H9 (cell line): Measurements from ENCODE around the gene TNRC18. TPM values are rescaled to one million over a fixed set of nuclear protein-coding genes. Genes with fewer than 3 reads are reported as not detected.

Source experiments
- DNase-seq: peaks from one replicate; pipeline ENCODE4 v3.0.0-alpha.2; 2017
- H2AFZ ChIP-seq: one replicate; pipeline ENCODE4 v1.6.1; 2013; ENCODE audit warnings: mild to moderate bottlenecking, low read length, control low read depth, moderate library complexity
- H2AK5ac ChIP-seq: 2 replicates; pipeline ENCODE4 v1.6.1; 2013; ENCODE audit warnings: low read length, control low read depth, mixed read lengths; ENCODE audit not compliant: insufficient read length
- H2BK120ac ChIP-seq: one replicate; pipeline ENCODE4 v1.6.1; 2013; ENCODE audit warnings: low read depth, mild to moderate bottlenecking, low read length, control low read depth, inconsistent platforms; ENCODE audit not compliant: poor library complexity, severe bottlenecking
- H2BK12ac ChIP-seq: 2 replicates; pipeline ENCODE4 v1.6.1; 2013; ENCODE audit warnings: low read length, control low read depth, mixed read lengths, low read depth; ENCODE audit not compliant: insufficient read length
- H2BK15ac ChIP-seq: 2 replicates; pipeline ENCODE4 v1.6.1; 2013; ENCODE audit warnings: low read depth, low read length, control low read depth
- H2BK20ac ChIP-seq: one replicate; pipeline ENCODE4 v1.6.1; 2013; ENCODE audit warnings: low read depth, mild to moderate bottlenecking, low read length, control low read depth, inconsistent platforms; ENCODE audit not compliant: poor library complexity, severe bottlenecking
- H2BK5ac ChIP-seq: 2 replicates; pipeline ENCODE4 v1.6.1; 2013; ENCODE audit warnings: low read length, control low read depth, mixed read lengths; ENCODE audit not compliant: insufficient read length
- H3K14ac ChIP-seq: 2 replicates; pipeline ENCODE4 v1.6.1; 2013; ENCODE audit warnings: low read length, control low read depth; ENCODE audit not compliant: insufficient read depth
- H3K18ac ChIP-seq: 2 replicates; pipeline ENCODE4 v1.6.1; 2013; ENCODE audit warnings: low read depth, mild to moderate bottlenecking, mixed read lengths, low read length, control low read depth; ENCODE audit not compliant: insufficient read length
- H3K23ac ChIP-seq: 2 replicates; pipeline ENCODE4 v1.6.1; 2013; ENCODE audit warnings: low read length, control low read depth, mixed read lengths, low read depth; ENCODE audit not compliant: insufficient read length
- H3K23me2 ChIP-seq: 2 replicates; pipeline ENCODE4 v1.6.1; 2013; ENCODE audit warnings: low read depth, mild to moderate bottlenecking, mixed read lengths, low read length, control low read depth; ENCODE audit not compliant: insufficient read length, poor library complexity, severe bottlenecking
- H3K27ac ChIP-seq: 2 replicates; pipeline ENCODE4 v1.5.1; 2013; ENCODE audit warnings: low read length, control low read depth, mixed read lengths, low read depth; ENCODE audit not compliant: insufficient read length
- H3K27me3 ChIP-seq: 2 replicates; pipeline ENCODE4 v1.6.1; 2013; ENCODE audit warnings: low read length, control low read depth, inconsistent platforms; ENCODE audit not compliant: insufficient read depth
- H3K4ac ChIP-seq: 2 replicates; pipeline ENCODE4 v1.6.1; 2013; ENCODE audit warnings: low read depth, mild to moderate bottlenecking, control low read depth, inconsistent platforms, low read length, moderate library complexity
- H3K4me1 ChIP-seq: 2 replicates; pipeline ENCODE4 v1.6.1; 2013; ENCODE audit warnings: low read length, control low read depth, inconsistent platforms; ENCODE audit not compliant: insufficient read depth
- H3K4me2 ChIP-seq: 2 replicates; pipeline ENCODE4 v1.6.1; 2013; ENCODE audit warnings: low read length, control low read depth, mixed read lengths; ENCODE audit not compliant: insufficient read length, insufficient read depth
- H3K56ac ChIP-seq: 2 replicates; pipeline ENCODE4 v1.6.1; 2013; ENCODE audit warnings: low read depth, mild to moderate bottlenecking, mixed read lengths, low read length, control low read depth; ENCODE audit not compliant: insufficient read length
- H3K79me1 ChIP-seq: 2 replicates; pipeline ENCODE4 v1.6.1; 2013; ENCODE audit warnings: low read depth, mild to moderate bottlenecking, moderate library complexity, low read length, control low read depth, inconsistent platforms; ENCODE audit not compliant: insufficient read depth, poor library complexity, severe bottlenecking
- H3K79me2 ChIP-seq: 2 replicates; pipeline ENCODE4 v1.6.1; 2013; ENCODE audit warnings: low read length, control low read depth, inconsistent platforms; ENCODE audit not compliant: insufficient read depth
- H3K9ac ChIP-seq: 2 replicates; pipeline ENCODE4 v1.6.1; 2013; ENCODE audit warnings: low read length, control low read depth, mixed read lengths; ENCODE audit not compliant: insufficient read length; ENCODE audit errors: extremely low read depth
- H3K9me3 ChIP-seq: one replicate; pipeline ENCODE4 v1.6.1; 2013; ENCODE audit warnings: low read depth, low read length, inconsistent platforms; ENCODE audit not compliant: control insufficient read depth
- H3T11ph ChIP-seq: one replicate; pipeline ENCODE4 v1.6.1; 2013; ENCODE audit warnings: mild to moderate bottlenecking, low read length, control low read depth, inconsistent platforms
- H4K20me1 ChIP-seq: one replicate; pipeline ENCODE4 v1.6.1; 2013; ENCODE audit not compliant: control insufficient read depth, insufficient read length, insufficient read depth
- H4K5ac ChIP-seq: 2 replicates; pipeline ENCODE4 v1.6.1; 2013; ENCODE audit warnings: low read depth, mild to moderate bottlenecking, mixed read lengths, low read length, control low read depth; ENCODE audit not compliant: insufficient read length
- H4K8ac ChIP-seq: replicated peaks from 2 replicates; pipeline ENCODE4 v1.6.1; 2013; ENCODE audit warnings: low read length, control low read depth, mixed read lengths, low read depth; ENCODE audit not compliant: insufficient read length
- H4K91ac ChIP-seq: 2 replicates; pipeline ENCODE4 v1.6.1; 2013; ENCODE audit warnings: low read depth, mild to moderate bottlenecking, moderate library complexity, mixed read lengths, low read length, control low read depth; ENCODE audit not compliant: insufficient read length
- H3K27ac Mint-ChIP-seq, 3 experiments: 2 replicates in 2 of 3; 3 replicates in 1 of 3; pipeline ENCODE4 v1.8.0; 2020 to 2021; ENCODE audit warnings: mixed read lengths in 3 of 3, mild to moderate bottlenecking in 1 of 3, moderate library complexity in 1 of 3
- H3K27me3 Mint-ChIP-seq: 2 replicates; pipeline ENCODE4 v1.8.0; 2021; ENCODE audit warnings: low read depth, mild to moderate bottlenecking, moderate library complexity, mixed read lengths
- H3K36me3 Mint-ChIP-seq, 3 experiments: 2 replicates in 2 of 3; 3 replicates in 1 of 3; pipeline ENCODE4 v1.8.0; 2020 to 2021; ENCODE audit warnings: low read depth in 3 of 3, mixed read lengths in 3 of 3; ENCODE audit not compliant: insufficient read depth in 1 of 3
- H3K4me1 Mint-ChIP-seq, 2 experiments: 2 replicates each; pipeline ENCODE4 v1.8.0; 2020; ENCODE audit warnings: mixed read lengths in 2 of 2
- H3K4me3 Mint-ChIP-seq, 2 experiments: 2 replicates in 1 of 2; 3 replicates in 1 of 2; pipeline ENCODE4 v1.8.0; 2020 to 2021; ENCODE audit warnings: mild to moderate bottlenecking in 2 of 2, mixed read lengths in 2 of 2, moderate library complexity in 1 of 2
- H3K9me3 Mint-ChIP-seq, 2 experiments: 2 replicates in 1 of 2; 3 replicates in 1 of 2; pipeline ENCODE4 v1.8.0; 2020; ENCODE audit warnings: mild to moderate bottlenecking in 2 of 2, mixed read lengths in 2 of 2, moderate library complexity in 1 of 2
- WGBS: extraction: QIAGEN DNeasy Blood & Tissue Kit; methylation state at CpG from one replicate; pipeline ENCODE4 v1.1.7; 2013; ENCODE audit warnings: missing lambda C conversion rate, low lambda C conversion rate, mixed read lengths; ENCODE audit not compliant: insufficient read length; ENCODE audit errors: extremely low coverage; 5-methylcytosine and 5-hydroxymethylcytosine counted together
- total RNA-seq: library from RNA; stranded (reverse); gene quantifications from 2 replicates; pipeline ENCODE4 v1.2.1, GENCODE V29; 2021
- TF ChIP-seq, protein P1 (sequence below): fragments of 200-600 bp; sonication (generic); conservative IDR thresholded peaks from 3 replicates; pipeline ENCODE4 v1.8.0; 2021; ENCODE audit warnings: antibody characterized with exemption, mild to moderate bottlenecking

Gene TNRC18
- total RNA-seq, 1 experiment from 2014 or later, result 21.2 TPM

DNA sequence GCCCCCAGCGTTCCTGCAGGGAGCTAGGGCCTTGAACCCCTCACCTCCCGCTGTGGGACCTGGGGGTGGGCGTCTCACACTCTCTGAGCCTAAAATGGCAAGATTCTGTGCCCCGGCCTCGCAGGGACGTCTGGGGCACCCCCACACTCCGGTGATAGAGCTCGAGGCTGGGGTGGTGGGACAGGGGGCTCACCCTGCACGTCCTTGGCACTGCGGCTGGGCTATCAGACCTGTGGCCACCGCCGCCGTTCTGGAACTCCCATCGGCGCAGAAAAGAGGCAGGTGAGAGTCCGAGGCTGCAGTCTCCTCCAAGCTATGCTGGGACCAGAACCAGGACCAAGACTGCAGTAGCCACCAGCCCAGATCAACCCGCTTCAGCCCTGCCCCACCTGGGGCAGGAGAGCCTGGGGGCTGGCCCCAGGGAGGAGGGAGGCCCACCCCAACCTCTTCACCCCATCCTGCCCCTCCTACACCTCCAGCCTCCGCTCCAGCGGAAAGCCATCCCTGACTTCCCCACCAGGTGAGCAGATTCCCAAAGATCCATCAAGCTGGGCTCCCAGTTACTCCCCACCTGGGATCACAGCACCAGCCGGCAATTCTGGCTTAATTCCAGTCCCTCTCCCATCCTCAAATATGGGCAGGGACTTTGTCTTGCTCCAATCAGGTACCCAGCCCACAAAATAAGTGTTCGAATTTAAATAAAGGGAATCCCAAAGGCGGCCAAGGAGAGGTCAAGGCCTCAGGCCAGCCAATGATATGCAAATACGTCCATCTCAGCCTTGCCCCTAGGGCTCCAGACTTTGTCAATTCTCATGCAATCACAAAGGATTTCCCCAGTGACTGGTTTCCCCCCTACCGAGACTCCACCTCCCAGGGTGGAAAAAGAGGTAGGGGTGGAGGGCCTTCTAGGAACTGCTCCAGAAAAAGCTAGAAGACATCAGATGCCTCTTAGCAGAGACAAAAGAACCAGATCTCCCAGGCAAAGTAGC lies 16.4 kb downstream of the TNRC18 start:
- H3K9ac ChIP-seq, result no peak overlapping the region
- H4K8ac ChIP-seq, result no peak overlapping the region
- peaks cover 25 to 29% of the 10 kb centered on the region in 2 experiments for H3K4me1 Mint-ChIP-seq

More for the DNA sequence above, 16.4 kb downstream of the TNRC18 start:
- Histone ChIP-seq H2BK20ac (no peak overlapping the region), H2BK120ac (no peak overlapping the region), H3K4me1 (peaks cover 9% of the 10 kb centered on the region; the same call in 1 of the 2 replicates), H3K27me3 (peaks cover 6% of the 10 kb centered on the region; the same call in 1 of the 2 replicates), H3K79me1 (no peaks in the 10 kb centered on the region), H3K4me2 (peak overlapping the region; percentile 12), H2AFZ (no peak overlapping the region), H2BK5ac (no peak overlapping the region), H3T11ph (no peak overlapping the region), H2BK12ac (no peak overlapping the region), H3K56ac (no peak overlapping the region), H3K4ac (no peak overlapping the region), H3K23me2 (no peaks in the 10 kb centered on the region), H4K20me1 (no peaks in the 10 kb centered on the region), H3K14ac (no peak overlapping the region; the same call in 1 of the 2 replicates), H4K91ac (no peak overlapping the region), H3K23ac (no peak overlapping the region), H3K18ac (no peak overlapping the region), H3K9me3 (no peaks in the 10 kb centered on the region), H2AK5ac (no peak overlapping the region), H3K27ac (no peak overlapping the region), H2BK15ac (no peak overlapping the region), H3K79me2 (no peaks in the 10 kb centered on the region), H4K5ac (no peak overlapping the region)
- Mint-ChIP-seq H3K4me3 (peak overlapping the region; percentile 5 to 31; a peak in 4 of 5 replicates), H3K27ac (peak overlapping the region in 2 of 3 experiments; percentile 12 to 29; a peak in 2 of 7 replicates), H3K27me3 (peaks cover 81% of the 10 kb centered on the region), H3K36me3 (peaks cover 3 to 9% (median 6%) of the 10 kb centered on the region in 3 experiments; a peak in 3 of 7 replicates), H3K9me3 (peaks cover 6 to 7% of the 10 kb centered on the region in 2 experiments; a peak in 4 of 5 replicates)
- WGBS, result no CpG with 5 or more reads among the region's 24 CpGs
- TF ChIP-seq, protein P1, sequence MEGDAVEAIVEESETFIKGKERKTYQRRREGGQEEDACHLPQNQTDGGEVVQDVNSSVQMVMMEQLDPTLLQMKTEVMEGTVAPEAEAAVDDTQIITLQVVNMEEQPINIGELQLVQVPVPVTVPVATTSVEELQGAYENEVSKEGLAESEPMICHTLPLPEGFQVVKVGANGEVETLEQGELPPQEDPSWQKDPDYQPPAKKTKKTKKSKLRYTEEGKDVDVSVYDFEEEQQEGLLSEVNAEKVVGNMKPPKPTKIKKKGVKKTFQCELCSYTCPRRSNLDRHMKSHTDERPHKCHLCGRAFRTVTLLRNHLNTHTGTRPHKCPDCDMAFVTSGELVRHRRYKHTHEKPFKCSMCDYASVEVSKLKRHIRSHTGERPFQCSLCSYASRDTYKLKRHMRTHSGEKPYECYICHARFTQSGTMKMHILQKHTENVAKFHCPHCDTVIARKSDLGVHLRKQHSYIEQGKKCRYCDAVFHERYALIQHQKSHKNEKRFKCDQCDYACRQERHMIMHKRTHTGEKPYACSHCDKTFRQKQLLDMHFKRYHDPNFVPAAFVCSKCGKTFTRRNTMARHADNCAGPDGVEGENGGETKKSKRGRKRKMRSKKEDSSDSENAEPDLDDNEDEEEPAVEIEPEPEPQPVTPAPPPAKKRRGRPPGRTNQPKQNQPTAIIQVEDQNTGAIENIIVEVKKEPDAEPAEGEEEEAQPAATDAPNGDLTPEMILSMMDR, result peak; percentile 46
- peak; percentile 95 for DNase-seq
